ENCODE results near the gene ITPRIPL1.

The ITPRIPL1 gene

DNA sequence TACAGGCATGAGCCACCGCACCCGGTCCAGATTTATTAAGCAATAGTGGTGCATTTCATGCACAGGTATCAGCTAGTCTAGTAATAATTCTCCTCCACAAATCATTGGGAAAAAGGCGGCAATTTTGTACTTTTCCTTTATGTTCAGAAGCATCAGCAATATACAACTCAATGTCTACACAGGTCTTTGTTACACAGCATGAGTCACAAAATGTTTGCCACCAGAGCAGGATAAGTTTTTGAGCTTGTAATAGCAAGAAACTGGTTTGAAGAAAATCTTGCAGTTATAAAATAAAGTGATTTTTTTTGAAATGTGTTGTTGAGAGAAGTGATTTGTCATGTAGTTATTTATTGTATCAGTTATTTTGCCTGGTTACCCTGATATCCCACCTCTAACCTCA lies 4.8 kb upstream of the ITPRIPL1 start:
- ChIA-PET POLR2A (interaction anchor here (1.4 kb wide), 1 partner anchor 18 kb away, joined by 4 read pairs; no protein-coding TSS in a partner anchor), CTCF (interaction anchor here (1.2 to 3.6 kb wide), 9 partner anchors 9 to 233 kb away, joined by 3 to 27 read pairs (median 7); partner anchors contain the start of genes NCAPH and SNRNP200)
- no peak for DNase-seq (ENCODE audit: extremely low spot score)
- TF ChIP-seq, protein P1, sequence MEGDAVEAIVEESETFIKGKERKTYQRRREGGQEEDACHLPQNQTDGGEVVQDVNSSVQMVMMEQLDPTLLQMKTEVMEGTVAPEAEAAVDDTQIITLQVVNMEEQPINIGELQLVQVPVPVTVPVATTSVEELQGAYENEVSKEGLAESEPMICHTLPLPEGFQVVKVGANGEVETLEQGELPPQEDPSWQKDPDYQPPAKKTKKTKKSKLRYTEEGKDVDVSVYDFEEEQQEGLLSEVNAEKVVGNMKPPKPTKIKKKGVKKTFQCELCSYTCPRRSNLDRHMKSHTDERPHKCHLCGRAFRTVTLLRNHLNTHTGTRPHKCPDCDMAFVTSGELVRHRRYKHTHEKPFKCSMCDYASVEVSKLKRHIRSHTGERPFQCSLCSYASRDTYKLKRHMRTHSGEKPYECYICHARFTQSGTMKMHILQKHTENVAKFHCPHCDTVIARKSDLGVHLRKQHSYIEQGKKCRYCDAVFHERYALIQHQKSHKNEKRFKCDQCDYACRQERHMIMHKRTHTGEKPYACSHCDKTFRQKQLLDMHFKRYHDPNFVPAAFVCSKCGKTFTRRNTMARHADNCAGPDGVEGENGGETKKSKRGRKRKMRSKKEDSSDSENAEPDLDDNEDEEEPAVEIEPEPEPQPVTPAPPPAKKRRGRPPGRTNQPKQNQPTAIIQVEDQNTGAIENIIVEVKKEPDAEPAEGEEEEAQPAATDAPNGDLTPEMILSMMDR (IDR thresholded peaks at IDR 0.05; ENCODE audit: control extremely low read depth, extremely low read depth, low read depth, missing control alignments): no peak

DNA sequence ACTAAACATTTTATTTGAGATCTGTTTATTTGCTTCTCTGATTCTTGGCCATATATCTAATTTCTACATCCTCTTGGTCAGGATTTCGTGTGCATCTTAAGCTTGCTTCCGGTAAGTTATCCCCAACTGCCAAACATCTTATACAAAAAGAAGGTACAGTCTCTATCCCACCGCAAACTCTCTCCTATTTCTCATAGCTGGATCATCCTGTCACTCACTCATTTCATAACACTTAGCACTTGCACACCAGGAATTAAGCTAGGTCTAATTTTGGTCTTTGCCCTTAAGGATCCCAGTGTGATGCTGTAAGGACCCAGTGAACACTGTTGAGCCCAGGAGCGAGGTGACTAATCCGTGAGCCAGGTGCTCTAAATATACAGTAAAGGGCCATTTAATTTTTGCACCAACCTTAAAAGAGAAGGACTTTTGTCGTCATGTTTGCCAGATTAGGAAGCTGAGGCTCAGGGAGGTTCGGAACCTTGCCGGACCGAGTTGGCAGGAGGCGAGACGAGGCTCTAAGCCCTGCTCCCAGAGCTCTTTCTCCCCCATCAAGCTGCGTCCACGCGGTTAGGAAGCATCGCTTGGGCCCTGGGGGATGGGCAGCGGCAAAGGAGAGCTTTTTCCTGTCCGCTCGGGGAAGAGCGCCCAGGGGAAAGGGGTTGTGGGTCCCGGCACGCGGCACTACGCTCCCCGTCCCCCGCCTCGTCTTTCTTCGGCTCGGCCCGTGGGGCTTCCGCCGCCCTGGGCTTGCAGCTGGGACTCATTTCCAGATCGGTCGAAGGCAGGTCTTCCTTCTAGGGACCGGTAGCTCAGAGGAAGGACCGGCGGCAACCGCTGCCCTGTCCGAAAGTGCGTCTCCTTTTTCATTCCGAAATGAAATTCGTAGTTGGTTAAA lies 4.1 kb upstream of the ITPRIPL1 start:
- peak; percentile 52 for DNase-seq (ENCODE audit: extremely low spot score)
- ChIA-PET POLR2A (interaction anchor here (0.6 to 1.4 kb wide), 4 partner anchors 15 to 206 kb away, joined by 3 to 4 read pairs (median 4); partner anchors contain the start of genes ASTL and NCAPH), CTCF (interaction anchor here (0.8 to 3.6 kb wide), 14 partner anchors 10 to 233 kb away, joined by 3 to 27 read pairs (median 5); partner anchors contain the start of genes NCAPH and SNRNP200)
- TF ChIP-seq, protein P1 (IDR thresholded peaks at IDR 0.05; ENCODE audit: control extremely low read depth, extremely low read depth, low read depth, missing control alignments): no peak

DNA sequence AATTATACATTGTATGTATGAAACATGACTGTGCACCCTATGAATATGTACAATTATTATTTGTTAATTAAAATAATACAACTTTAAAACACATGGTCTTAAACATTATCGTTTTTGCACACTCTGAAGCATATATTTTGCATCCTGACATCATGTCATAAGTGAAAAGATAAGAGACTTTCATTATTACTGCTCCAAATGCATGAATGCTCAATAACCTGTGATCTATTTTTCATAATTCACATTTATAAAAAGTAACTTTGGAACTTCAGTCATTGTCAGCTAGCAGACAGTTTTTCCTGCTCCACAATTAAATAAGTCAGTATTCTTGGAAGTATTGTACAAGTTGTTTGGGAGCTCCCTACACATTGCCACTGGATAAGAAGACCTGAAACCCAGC lies 1.3 kb upstream of the ITPRIPL1 start:
- TF ChIP-seq, protein P1 (IDR thresholded peaks at IDR 0.05; ENCODE audit: control extremely low read depth, extremely low read depth, low read depth, missing control alignments): no peak
- ChIA-PET CTCF (interaction anchor here (1.0 to 5.6 kb wide), 7 partner anchors 8 to 207 kb away, joined by 4 to 30 read pairs (median 5); partner anchors contain the start of gene NCAPH), POLR2A (no interaction called here)
- DNase-seq (ENCODE audit: extremely low spot score): no peak

DNA sequence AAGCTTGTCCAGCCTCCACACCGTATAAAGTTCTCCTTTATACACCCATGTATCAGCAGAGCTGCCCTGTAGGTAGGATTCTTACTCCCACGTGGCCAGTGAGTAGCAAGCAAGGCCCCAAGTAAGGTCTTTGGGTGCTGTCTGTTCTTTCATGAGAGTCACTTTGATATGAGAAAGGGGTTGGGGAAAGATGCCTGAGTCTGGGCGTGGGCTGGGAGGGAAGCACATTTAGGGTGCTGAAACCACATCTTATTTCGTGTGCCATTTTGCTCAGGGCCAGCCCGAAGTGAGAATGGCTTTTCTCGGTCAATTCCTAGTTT lies 436 bp upstream of the ITPRIPL1 start:
- ChIA-PET POLR2A (interaction anchor here (1.5 kb wide), 1 partner anchor 11 kb away, joined by 12 read pairs; the partner anchor contains the start of gene NCAPH), CTCF (interaction anchor here (0.8 to 5.6 kb wide), 10 partner anchors 8 to 208 kb away, joined by 3 to 30 read pairs (median 4); partner anchors contain the start of gene NCAPH)
- peak; percentile 48 for DNase-seq (ENCODE audit: extremely low spot score)
- TF ChIP-seq, protein P1 (IDR thresholded peaks at IDR 0.05; ENCODE audit: control extremely low read depth, extremely low read depth, low read depth, missing control alignments): no peak

DNA sequence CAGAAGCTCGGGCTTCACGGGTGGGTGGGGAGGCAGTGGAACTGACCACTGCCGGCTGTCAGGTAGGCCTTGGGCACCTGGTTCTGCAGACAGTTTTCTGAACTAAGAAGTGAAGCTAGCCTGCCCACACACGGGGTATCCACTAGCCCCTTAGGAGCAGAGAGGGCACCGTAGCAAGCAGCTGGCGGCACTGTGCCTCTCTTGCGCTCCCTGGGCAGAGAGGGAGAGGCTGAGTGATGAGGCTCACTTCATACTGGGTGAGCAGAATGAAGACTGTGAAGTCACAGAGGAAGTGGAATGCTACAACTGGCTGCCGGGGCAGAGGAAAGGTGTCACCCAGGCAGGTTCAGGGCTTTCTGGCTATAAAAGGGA lies 753 bp downstream of the ITPRIPL1 start:
- no peak for DNase-seq (ENCODE audit: extremely low spot score)
- TF ChIP-seq, protein P1 (IDR thresholded peaks at IDR 0.05; ENCODE audit: control extremely low read depth, extremely low read depth, low read depth, missing control alignments): no peak
- POLR2A ChIA-PET: interaction anchor here (0.6 to 1.5 kb wide), 2 partner anchors 10 to 207 kb away, joined by 4 to 12 read pairs; partner anchors contain the start of gene NCAPH
- CTCF ChIA-PET: interaction anchor here (1.2 to 5.6 kb wide), 3 partner anchors 8 to 184 kb away, joined by 3 to 30 read pairs (median 6); partner anchors contain the start of gene NCAPH

DNA sequence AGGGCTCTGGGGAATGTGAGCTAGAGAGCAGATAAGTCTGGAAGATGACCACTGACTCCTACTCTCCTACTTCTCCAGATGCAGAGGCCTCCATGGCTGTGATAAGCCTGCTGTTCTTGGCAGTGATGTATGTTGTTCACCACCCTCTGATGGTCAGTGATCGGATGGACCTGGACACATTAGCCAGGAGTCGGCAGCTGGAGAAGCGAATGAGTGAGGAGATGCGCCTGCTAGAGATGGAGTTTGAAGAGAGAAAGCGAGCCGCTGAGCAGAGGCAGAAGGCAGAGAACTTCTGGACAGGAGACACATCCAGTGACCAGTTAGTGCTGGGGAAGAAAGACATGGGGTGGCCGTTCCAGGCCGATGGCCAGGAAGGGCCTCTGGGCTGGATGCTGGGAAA lies 1.4 kb downstream of the ITPRIPL1 start:
- POLR2A ChIA-PET: no interaction called here

More for the DNA sequence above, 1.4 kb downstream of the ITPRIPL1 start:
- TF ChIP-seq, protein P1 (IDR thresholded peaks at IDR 0.05; ENCODE audit: control extremely low read depth, extremely low read depth, low read depth, missing control alignments): no peak
- CTCF ChIA-PET: interaction anchor here (2.0 to 5.6 kb wide), 2 partner anchors 10 to 183 kb away, joined by 6 to 30 read pairs; partner anchors contain the start of gene NCAPH
- DNase-seq (ENCODE audit: extremely low spot score): no peak

Measured in GM10248 (cell line).